ENCODE measurements around the gene STK10. TPM values are rescaled to one million over a fixed set of nuclear protein-coding genes. Genes with fewer than 3 reads are reported as not detected.

STK10 gene
- total RNA-seq, 1 experiment from 2014 or later = 22.9 TPM

GRCh38 chr5:172160506-172160905, 27.5 kb downstream of the STK10 start:
- Histone ChIP-seq H4K20me1 (ENCODE audit: insufficient read depth) (no peaks in the 10 kb centered on the region), H3K79me2 (ENCODE audit: insufficient read depth, low read length) (no peaks in the 10 kb centered on the region; the same call in 1 of the 2 replicates), H3K36me3 (ENCODE audit: control insufficient read depth in 1 of 2, insufficient read depth in 2 of 2, low read length in 2 of 2) (no peaks in the 10 kb centered on the region), H3K9me3 (ENCODE audit: control insufficient read depth in 1 of 2, insufficient read depth in 1 of 2, low read depth in 1 of 2, low read length in 2 of 2) (no peaks in the 10 kb centered on the region), H3K27ac (ENCODE audit: low read depth, low read length) (no peak overlapping the region), H3K27me3 (ENCODE audit: insufficient read depth, low read length) (no peaks in the 10 kb centered on the region), H3K9me2 (ENCODE audit: insufficient read depth) (no peaks in the 10 kb centered on the region), H3K4me3 (replicated peaks in 1 of 2; ENCODE audit: low read depth in 1 of 2, low read length in 2 of 2) (no peak overlapping the region), H3K9ac (ENCODE audit: low read length) (no peak overlapping the region), H3K4me2 (ENCODE audit: low read length) (no peak overlapping the region), H3K4me1 (ENCODE audit: control insufficient read depth in 1 of 2, insufficient read depth in 2 of 2, low read length in 2 of 2) (no peaks in the 10 kb centered on the region; a peak in 2 of 4 replicates), H2AFZ (ENCODE audit: low read depth, low read length, poor library complexity, severe bottlenecking) (no peak overlapping the region)
- DNase-seq (ENCODE audit: low read depth, low spot score) (no peak), ATAC-seq (no peak)
- TF ChIP-seq SIN3A (IDR thresholded peaks at IDR 0.05; ENCODE audit: low read depth) (no peak), ZFX (IDR thresholded peaks at IDR 0.05) (no peak), CEBPB (IDR thresholded peaks at IDR 0.05; ENCODE audit: low read depth) (no peak), FOSL1 (IDR thresholded peaks at IDR 0.05; ENCODE audit: low read depth) (no peak), EZH2 (IDR thresholded peaks at IDR 0.05) (no peak), JUND (IDR thresholded peaks at IDR 0.05) (no peak), ELF1 (IDR thresholded peaks at IDR 0.05; ENCODE audit: borderline replicate concordance, low read depth) (no peak), EZH2phosphoT487 (IDR thresholded peaks at IDR 0.05; ENCODE audit: borderline replicate concordance) (no peak), YY1 (IDR thresholded peaks at IDR 0.05; ENCODE audit: extremely low read depth, insufficient replicate concordance, low read depth, low read length) (no peak), SRF (IDR thresholded peaks at IDR 0.05; ENCODE audit: low read depth) (no peak), CBX3 (IDR thresholded peaks at IDR 0.05; ENCODE audit: low read depth) (no peak), MAX (IDR thresholded peaks at IDR 0.05) (no peak), ZBTB33 (IDR thresholded peaks at IDR 0.05; ENCODE audit: extremely low read depth, insufficient replicate concordance, low read length) (no peak), TCF7L2 (IDR thresholded peaks at IDR 0.05; ENCODE audit: borderline replicate concordance, extremely low read depth, insufficient read depth, insufficient read length) (no peak), SP1 (IDR thresholded peaks at IDR 0.05; ENCODE audit: low read depth) (no peak), CTCF (IDR thresholded peaks at IDR 0.05 in 2 of 3, conservative IDR thresholded peaks at IDR 0.05 in 1 of 3; ENCODE audit: borderline replicate concordance in 1 of 3, insufficient read depth in 1 of 3, low read depth in 2 of 3, low read length in 2 of 3) (no peak), EGR1 (IDR thresholded peaks at IDR 0.05; ENCODE audit: low read depth) (no peak)
- TF ChIP-seq, protein P1, sequence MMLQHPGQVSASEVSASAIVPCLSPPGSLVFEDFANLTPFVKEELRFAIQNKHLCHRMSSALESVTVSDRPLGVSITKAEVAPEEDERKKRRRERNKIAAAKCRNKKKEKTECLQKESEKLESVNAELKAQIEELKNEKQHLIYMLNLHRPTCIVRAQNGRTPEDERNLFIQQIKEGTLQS (IDR thresholded peaks at IDR 0.05) = no peak
- ChIA-PET POLR2A (no interaction called here), CTCF (no interaction called here), RAD21 (ENCODE audit: low non-redundant PET in 1 of 2, low total read pairs in 2 of 2, uncharacterized antibody in 2 of 2, unreplicated experiment in 2 of 2) (no interaction called here)
- BruUV-seq (replicated peaks) = no TSS peak
- intact Hi-C loops (cut with micrococcal nuclease) = no loop called here
